Measurements from ENCODE around the gene WDR87.
"Not testable (repeated sequence)": the region's sequence is repeated elsewhere in the genome, so short reads cannot be mapped to it uniquely, and the experiment has no call there.

WDR87 gene

DNA sequence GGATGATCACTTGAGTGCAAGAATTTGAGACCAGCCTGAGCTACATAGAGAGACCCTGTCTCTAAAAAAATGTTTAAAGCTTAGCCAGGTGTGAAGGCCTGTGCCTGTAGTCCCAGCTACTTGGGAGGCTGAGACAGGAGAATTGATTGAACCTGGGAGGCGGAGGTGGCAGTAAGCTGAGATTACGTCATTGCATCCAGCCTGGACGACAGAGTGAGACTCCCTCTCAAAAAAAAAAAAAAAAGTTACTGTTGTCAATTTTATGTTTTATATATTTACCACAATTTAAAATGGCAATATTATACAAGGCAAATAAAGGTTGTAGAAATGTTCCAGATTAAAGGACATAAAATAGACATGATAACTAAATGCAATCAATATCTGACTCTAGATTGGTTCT is 29.2 kb downstream of the WDR87 start:
- no peak for DNase-seq (ENCODE audit: low spot score)

GRCh38 chr19:37876032-37876431 is 30.4 kb downstream of the WDR87 start:
- no peak for DNase-seq (ENCODE audit: low spot score)

- no peak for DNase-seq (ENCODE audit: low spot score)
Observed at GRCh38 chr19:37874784-37875183, 31.6 kb downstream of the WDR87 start.

- no peak for DNase-seq (ENCODE audit: low spot score)
Observed at GRCh38 chr19:37872383-37872782, 34.0 kb downstream of the WDR87 start.

GRCh38 chr19:37869766-37870340 is 36.5 kb downstream of the WDR87 start:
- DNase-seq (ENCODE audit: low spot score): no peak

DNA sequence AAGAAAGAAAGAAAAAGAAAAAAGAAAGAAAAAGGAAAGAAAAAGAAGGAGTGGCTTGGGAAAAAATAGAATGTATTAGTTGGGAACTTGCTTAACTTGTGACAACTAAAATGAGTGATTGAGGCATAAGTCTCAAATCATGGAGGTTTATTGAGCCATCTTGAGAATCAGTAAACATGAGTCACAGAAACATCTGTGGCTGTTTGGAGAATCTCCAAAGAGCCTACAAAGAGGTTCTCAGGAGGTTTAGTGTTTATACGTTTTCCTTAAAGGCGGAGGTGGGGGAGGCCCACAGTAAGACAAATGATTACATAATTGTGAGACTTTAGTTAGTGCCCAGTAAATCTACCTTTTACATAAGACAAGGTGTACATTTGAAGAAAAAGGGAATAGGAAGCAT is 38.6 kb downstream of the WDR87 start:
- DNase-seq (ENCODE audit: low spot score): no peak

GRCh38 chr19:37865930-37866329 is 40.5 kb downstream of the WDR87 start:
- not testable (repeated sequence) for DNase-seq (ENCODE audit: low spot score)

GRCh38 chr19:37864501-37864900 is 41.9 kb downstream of the WDR87 start:
- no peak for DNase-seq (ENCODE audit: low spot score)

GRCh38 chr19:37855098-37855497 is 51.3 kb downstream of the WDR87 start:
- DNase-seq (ENCODE audit: low spot score): no peak

- DNase-seq (ENCODE audit: low spot score): no peak
Observed at GRCh38 chr19:37845932-37846331, 60.5 kb downstream of the WDR87 start.
